IPS-20b (cell line): Measurements from ENCODE around the gene OR2H1.

ENCODE experiments used
- H3K27ac ChIP-seq: one replicate; pipeline ENCODE4 v1.5.1; 2013; ENCODE audit warnings: low read length
- H3K27me3 ChIP-seq: 2 replicates; pipeline ENCODE4 v1.6.1; 2013; ENCODE audit warnings: mild to moderate bottlenecking, low read length, inconsistent platforms; ENCODE audit not compliant: insufficient read depth
- H3K36me3 ChIP-seq: 2 replicates; pipeline ENCODE4 v1.6.1; 2013; ENCODE audit warnings: low read depth, mild to moderate bottlenecking, inconsistent platforms, low read length, moderate library complexity; ENCODE audit not compliant: insufficient read depth
- H3K4me1 ChIP-seq: 2 replicates; pipeline ENCODE4 v1.6.1; 2013; ENCODE audit warnings: mild to moderate bottlenecking, control low read depth, inconsistent platforms, low read length, moderate library complexity; ENCODE audit not compliant: insufficient read depth
- H3K4me3 ChIP-seq: 2 replicates; pipeline ENCODE4 v1.5.1; 2013; ENCODE audit warnings: mild to moderate bottlenecking, low read length, inconsistent platforms
- H3K9ac ChIP-seq: 2 replicates; pipeline ENCODE4 v1.6.1; 2013; ENCODE audit warnings: low read depth, mild to moderate bottlenecking, inconsistent platforms, low read length, moderate library complexity
- H3K9me3 ChIP-seq: 2 replicates; pipeline ENCODE4 v1.6.1; 2013; ENCODE audit warnings: mild to moderate bottlenecking, low read depth, low read length, inconsistent platforms; ENCODE audit not compliant: insufficient read depth

OR2H1 gene

DNA sequence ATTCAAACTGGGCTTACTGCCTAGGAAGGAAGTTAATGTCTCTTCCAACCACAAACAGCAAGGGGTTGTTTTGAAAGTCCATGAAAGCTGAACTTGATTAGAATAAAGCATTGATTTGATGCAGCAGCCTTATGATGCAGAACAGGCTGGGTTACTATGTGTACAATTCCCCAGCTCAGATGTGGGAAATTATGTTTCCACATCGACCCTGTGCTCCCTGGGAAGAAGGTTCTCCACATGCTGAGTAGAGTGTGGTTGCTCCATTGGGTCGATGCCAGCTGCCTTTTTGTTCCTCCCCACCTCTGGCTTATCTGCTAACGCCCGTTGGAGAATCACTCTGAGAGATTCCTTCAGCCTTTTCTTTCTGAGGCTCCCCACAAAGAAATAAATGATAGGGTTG is 29.6 kb downstream of the OR2H1 start:
- H3K9me3 ChIP-seq: no peaks in the 10 kb centered on the region
- no peak overlapping the region for H3K4me3 ChIP-seq
- no peaks in the 10 kb centered on the region for H3K36me3 ChIP-seq
- no peak overlapping the region for H3K27ac ChIP-seq
- H3K9ac ChIP-seq: no peak overlapping the region
- no peaks in the 10 kb centered on the region for H3K27me3 ChIP-seq
- H3K4me1 ChIP-seq: no peaks in the 10 kb centered on the region

DNA sequence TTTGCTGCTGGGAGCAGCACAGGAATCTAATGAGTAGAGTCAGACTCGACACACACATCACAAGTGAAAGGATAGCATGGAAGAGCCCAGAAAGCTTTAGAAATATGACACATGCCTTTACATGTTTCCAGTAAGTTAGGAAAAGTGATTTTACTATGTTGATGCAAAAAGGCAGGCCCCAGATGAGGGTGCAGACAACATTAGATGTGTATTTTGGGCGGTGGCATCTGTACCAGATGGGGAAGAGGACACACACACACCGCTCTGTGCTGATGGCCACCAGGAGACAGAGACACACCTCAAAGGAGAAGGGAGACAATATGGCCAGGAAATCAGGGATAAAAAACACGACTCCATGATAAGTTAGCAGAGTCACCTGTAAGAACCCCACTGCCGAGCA is 30.2 kb downstream of the OR2H1 start:
- Histone ChIP-seq H3K9ac (no peak overlapping the region), H3K27me3 (no peaks in the 10 kb centered on the region), H3K27ac (no peak overlapping the region), H3K4me1 (no peaks in the 10 kb centered on the region), H3K36me3 (no peaks in the 10 kb centered on the region), H3K4me3 (no peak overlapping the region), H3K9me3 (no peaks in the 10 kb centered on the region)

DNA sequence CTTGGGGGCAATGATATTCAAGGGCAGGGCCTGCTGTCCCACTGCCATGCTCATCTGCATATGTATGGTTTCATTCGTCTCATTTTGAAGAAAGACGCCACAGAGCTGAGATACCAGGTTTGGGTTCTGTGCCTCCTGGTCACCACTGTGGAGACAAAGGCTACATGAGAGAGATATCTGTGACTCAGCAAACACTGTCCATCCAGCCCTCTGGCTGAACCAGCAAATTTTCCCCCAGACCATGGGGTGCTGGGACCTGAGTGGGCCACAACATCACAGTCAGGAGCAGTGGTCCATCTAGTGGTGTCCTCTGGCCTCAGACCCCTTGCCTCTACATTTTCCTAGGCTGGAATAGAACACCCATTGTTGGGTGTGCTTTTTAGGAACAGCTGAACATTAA is 30.7 kb downstream of the OR2H1 start, which contains the start of gene MAS1L:
TSS of gene MAS1L (minus strand) at position 297 of the 400 bp plus-strand sequence. CDS start at position 243, 54 bp downstream.
- H3K4me3 ChIP-seq: no peak within 1 kb of the TSS
- H3K4me1 ChIP-seq: no peaks in the 10 kb centered on the region
- no peaks in the 10 kb centered on the region for H3K9me3 ChIP-seq
- no peak within 1 kb of the TSS for H3K9ac ChIP-seq
- H3K27me3 ChIP-seq: no peaks in the 10 kb centered on the region
- H3K36me3 ChIP-seq: no peaks in the 10 kb centered on the region
- H3K27ac ChIP-seq: no peak within 1 kb of the TSS

DNA sequence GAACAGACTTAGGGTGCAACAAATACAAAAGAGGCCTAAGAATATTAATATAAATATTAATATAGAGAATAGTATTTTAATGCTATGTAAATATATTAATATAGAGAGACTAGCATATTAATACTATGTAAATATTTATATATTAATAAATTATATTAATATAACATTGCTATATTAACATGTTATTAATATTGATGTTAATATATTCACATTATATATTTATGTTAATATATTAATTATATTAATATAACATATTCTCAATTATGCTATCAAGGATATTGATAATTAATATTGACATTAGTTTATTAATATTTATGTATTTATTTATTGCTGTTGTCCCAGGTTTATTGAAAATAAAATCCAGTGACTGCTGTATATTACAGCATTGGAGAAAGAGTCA is 31.9 kb downstream of the OR2H1 start:
- no peak overlapping the region for H3K27ac ChIP-seq
- no peak overlapping the region for H3K9ac ChIP-seq
- no peak overlapping the region for H3K4me3 ChIP-seq
- no peaks in the 10 kb centered on the region; the same call in 1 of the 2 replicates for H3K4me1 ChIP-seq
- no peaks in the 10 kb centered on the region for H3K36me3 ChIP-seq
- H3K27me3 ChIP-seq: no peaks in the 10 kb centered on the region
- H3K9me3 ChIP-seq: no peaks in the 10 kb centered on the region

DNA sequence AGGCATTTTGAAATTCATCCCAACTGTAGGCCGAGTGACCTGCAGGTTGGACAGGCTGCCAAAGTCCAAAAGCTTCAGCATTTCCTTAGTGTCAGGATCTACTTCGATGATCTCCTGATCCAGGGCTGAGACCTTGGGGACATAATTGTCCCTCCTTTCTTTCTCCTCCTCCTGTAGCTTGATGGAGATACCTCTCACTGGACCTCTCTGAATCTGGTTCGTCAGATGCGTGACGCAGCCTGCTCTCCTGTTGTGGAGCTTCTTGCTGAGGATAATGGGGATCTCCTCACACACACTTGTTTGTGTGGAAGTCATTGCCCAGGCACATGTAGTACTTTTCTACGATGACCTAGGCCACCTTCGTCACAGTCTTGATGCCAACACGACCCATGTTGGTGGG is 32.3 kb downstream of the OR2H1 start:
- Histone ChIP-seq H3K27me3 (no peaks in the 10 kb centered on the region), H3K9me3 (no peaks in the 10 kb centered on the region), H3K27ac (no peak overlapping the region), H3K36me3 (no peaks in the 10 kb centered on the region), H3K9ac (no peak overlapping the region), H3K4me1 (no peaks in the 10 kb centered on the region; the same call in 1 of the 2 replicates), H3K4me3 (no peak overlapping the region)

DNA sequence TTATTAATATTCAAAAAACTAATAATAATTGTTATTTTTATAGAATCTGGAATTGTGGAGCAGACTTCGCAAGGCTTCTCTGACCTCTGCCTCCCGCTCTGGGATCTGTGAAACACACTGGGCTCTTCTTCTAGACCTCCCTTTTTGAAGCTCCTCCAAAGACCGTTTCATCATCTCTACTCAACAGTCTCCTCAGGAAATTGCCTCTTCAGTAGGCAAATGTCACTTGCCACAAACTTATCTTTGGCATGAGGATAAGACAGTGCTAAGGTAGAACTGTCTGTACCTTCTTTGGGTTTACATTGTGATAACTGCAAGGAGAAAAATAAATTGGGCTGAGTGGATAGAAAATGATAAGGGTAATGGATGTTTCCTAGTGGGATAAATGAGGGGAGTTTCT is 33.1 kb downstream of the OR2H1 start:
- no peak overlapping the region for H3K9ac ChIP-seq

DNA sequence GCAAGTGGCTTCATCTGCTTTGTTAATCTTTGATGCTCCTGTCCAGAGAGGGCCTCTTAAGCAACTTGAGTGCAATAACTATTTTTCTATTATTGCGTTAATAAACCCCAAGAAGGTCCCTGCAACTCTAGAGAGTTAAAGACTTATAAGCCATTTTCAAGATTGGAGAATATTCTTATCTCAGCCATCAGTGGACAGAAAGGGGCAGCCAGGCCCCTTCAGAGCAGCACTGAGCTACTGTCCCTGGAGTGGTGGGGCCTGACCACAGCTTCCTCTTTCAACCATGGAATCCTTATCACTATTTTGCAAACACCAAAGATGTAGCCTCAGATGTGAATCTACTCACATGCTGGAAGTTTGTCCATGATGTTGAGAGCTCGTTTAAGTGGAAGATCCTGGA is 33.6 kb downstream of the OR2H1 start:
- no peaks in the 10 kb centered on the region for H3K9me3 ChIP-seq
- no peaks in the 10 kb centered on the region for H3K27me3 ChIP-seq
- no peak overlapping the region for H3K27ac ChIP-seq
- H3K4me1 ChIP-seq: no peaks in the 10 kb centered on the region; the same call in 1 of the 2 replicates
- no peaks in the 10 kb centered on the region for H3K36me3 ChIP-seq
- no peak overlapping the region for H3K9ac ChIP-seq
- H3K4me3 ChIP-seq: no peak overlapping the region

More for the DNA sequence above, 33.1 kb downstream of the OR2H1 start:
- H3K4me1 ChIP-seq: no peaks in the 10 kb centered on the region; the same call in 1 of the 2 replicates
- no peaks in the 10 kb centered on the region for H3K36me3 ChIP-seq
- H3K4me3 ChIP-seq: no peak overlapping the region
- no peak overlapping the region for H3K27ac ChIP-seq
- no peaks in the 10 kb centered on the region for H3K27me3 ChIP-seq
- H3K9me3 ChIP-seq: no peaks in the 10 kb centered on the region

DNA sequence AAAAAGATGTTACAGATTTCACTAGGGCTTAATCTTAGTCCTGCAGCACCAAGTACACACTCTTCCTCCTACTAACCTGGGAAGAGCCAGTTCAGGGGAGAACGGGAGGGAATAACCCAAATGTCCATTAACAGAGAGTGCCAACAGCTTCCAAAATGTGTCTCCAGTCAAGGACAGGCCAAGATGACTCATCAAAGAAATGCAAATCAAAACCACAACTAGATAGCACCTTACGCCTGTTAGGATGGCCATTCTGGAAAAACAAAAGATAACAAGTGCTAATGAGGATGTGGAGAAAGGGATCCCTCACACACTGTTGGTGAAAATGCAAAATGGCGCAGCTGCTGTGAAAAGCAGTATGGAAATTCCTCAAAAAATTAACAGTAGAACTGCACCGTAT is 34.6 kb downstream of the OR2H1 start:
- Histone ChIP-seq H3K4me3 (no peak overlapping the region), H3K9ac (no peak overlapping the region), H3K36me3 (no peaks in the 10 kb centered on the region), H3K27me3 (no peaks in the 10 kb centered on the region), H3K9me3 (no peaks in the 10 kb centered on the region), H3K4me1 (no peaks in the 10 kb centered on the region; the same call in 1 of the 2 replicates), H3K27ac (no peak overlapping the region)

DNA sequence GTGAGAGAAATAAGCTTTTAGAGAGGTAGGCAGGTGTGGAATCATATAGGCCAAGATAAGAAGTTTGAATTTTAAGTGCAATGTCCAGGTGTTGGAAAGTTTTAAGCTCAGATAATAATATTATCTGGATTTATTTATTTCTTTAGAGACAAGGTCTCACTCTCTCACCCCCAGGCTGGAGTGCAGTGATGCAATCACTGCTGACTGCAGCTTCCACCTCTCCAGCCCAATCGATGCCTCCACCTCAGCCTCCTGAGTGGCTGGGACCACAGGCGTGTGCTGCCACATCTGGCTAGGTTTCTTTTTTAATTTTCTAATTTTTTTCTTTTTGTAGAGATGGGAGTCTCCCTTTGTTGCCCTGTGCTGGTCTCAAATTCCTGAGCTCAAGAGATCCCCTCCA is 36.3 kb downstream of the OR2H1 start:
- Histone ChIP-seq H3K9ac (no peak overlapping the region), H3K27me3 (no peaks in the 10 kb centered on the region), H3K4me3 (no peak overlapping the region), H3K27ac (no peak overlapping the region), H3K36me3 (no peaks in the 10 kb centered on the region), H3K4me1 (no peaks in the 10 kb centered on the region; the same call in 1 of the 2 replicates), H3K9me3 (no peaks in the 10 kb centered on the region)

DNA sequence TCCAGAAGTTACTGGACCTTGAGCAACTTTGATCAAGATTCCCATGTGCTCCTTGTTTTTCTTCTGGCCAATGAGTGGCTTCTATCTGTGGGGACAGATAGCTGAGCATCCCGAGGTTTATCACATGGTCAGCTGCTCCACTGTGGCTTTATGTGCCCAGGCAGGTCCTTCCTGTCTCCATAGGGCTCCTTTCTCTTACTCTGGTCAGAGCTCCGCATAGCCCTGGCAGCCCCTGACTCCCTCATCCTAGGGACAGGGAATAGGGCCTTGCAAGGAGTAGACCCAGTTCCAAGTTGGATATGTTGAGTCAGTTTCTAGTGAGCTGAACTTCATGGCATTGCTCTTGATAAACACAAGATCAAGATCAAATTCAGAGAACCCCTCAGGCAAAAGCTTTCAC is 37.2 kb downstream of the OR2H1 start:
- H3K27me3 ChIP-seq: no peaks in the 10 kb centered on the region

DNA sequence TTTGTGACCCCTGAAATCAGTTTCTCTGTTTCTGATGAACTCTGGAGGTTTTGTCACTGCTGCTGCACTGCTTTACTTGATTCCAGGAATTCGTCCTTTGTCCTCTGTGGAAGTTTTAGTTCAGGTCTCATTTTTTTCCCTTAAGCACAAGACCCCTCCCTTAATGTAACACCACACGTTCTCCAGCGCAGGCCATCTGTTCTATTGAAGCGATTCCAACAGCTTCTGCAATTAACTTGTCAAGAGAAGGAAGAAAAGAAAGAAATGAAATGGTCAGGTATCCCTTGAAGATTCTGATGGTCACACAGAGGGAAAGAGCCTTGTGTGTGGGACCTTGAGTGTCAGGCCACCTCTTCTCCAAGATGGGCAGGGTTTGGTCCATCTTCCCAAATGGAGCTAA is 38.6 kb downstream of the OR2H1 start:
- Histone ChIP-seq H3K4me3 (no peak overlapping the region), H3K9ac (no peak overlapping the region), H3K36me3 (no peaks in the 10 kb centered on the region), H3K4me1 (no peaks in the 10 kb centered on the region; the same call in 1 of the 2 replicates), H3K27me3 (no peaks in the 10 kb centered on the region), H3K9me3 (no peaks in the 10 kb centered on the region), H3K27ac (no peak overlapping the region)

More for the DNA sequence above, 37.2 kb downstream of the OR2H1 start:
- H3K4me3 ChIP-seq: no peak overlapping the region
- H3K36me3 ChIP-seq: no peaks in the 10 kb centered on the region
- no peak overlapping the region for H3K27ac ChIP-seq
- H3K4me1 ChIP-seq: no peaks in the 10 kb centered on the region; the same call in 1 of the 2 replicates
- no peaks in the 10 kb centered on the region for H3K9me3 ChIP-seq
- H3K9ac ChIP-seq: no peak overlapping the region

DNA sequence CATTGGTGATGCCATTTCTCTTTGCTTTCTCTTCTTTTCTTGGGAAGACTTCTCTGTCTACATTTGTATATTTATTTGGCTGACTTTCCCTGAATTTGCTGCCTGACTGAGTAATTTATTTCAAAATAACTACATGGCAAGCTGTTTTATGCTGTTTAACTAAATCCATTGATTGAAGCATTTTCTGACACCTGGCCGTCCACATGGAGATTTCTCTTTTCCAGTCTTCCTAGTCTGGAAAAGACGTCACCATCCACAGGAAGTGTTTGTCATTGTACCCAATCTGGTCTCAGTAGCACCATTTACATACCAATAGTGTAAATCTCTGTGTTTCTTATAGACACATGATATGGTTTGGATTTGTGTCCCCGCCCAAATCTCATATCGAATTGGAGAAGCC is 40.0 kb downstream of the OR2H1 start:
- Histone ChIP-seq H3K4me3 (no peak overlapping the region), H3K27me3 (no peaks in the 10 kb centered on the region), H3K27ac (no peak overlapping the region), H3K36me3 (no peaks in the 10 kb centered on the region), H3K9me3 (no peaks in the 10 kb centered on the region), H3K4me1 (no peaks in the 10 kb centered on the region; the same call in 1 of the 2 replicates), H3K9ac (no peak overlapping the region)
